Endothelial cell of umbilical vein (primary cell): ENCODE measurements around the gene DYNC1LI2. TPM values are rescaled to one million over a fixed set of nuclear protein-coding genes. Genes with fewer than 3 reads are reported as not detected.

Experiments
- BruUV-seq: library from RNA; stranded (reverse); fragments of 400-500 nt; replicated peaks from 2 replicates; lab custom pipeline; 2021; lab: Mats Ljungman, UMichigan
- CTCF ChIA-PET: fragments of 300-600, 350-600 bp; sonication (Branson Sonifier 250); formaldehyde crosslinking; loops from one replicate; lab custom pipeline; 2021; ENCODE audit warnings: antibody characterized with exemption, inconsistent platforms; lab: Charles Lee
- POLR2A ChIA-PET: fragments of 300-600, 350-600 bp; sonication (Branson Sonifier 250); formaldehyde crosslinking; loops from one replicate; lab custom pipeline; 2021; ENCODE audit warnings: antibody characterized with exemption, inconsistent platforms; lab: Charles Lee
- DNase-seq: peaks from one replicate; pipeline ENCODE4 v3.0.0-alpha.2; 2011; ENCODE audit warnings: low read depth, low spot score
- FAIRE-seq: peaks from 2 replicates; lab custom pipeline; 2011; peaks lifted over from hg19 to GRCh38; lab: Jason Lieb, UNC
- H2AFZ ChIP-seq: 2 replicates; pipeline ENCODE4 v1.6.0; 2012; ENCODE audit warnings: low read depth, low read length, control low read depth, inconsistent platforms
- H3K27ac ChIP-seq: 2 replicates; pipeline ENCODE4 v1.5.1; 2011; ENCODE audit warnings: low read depth, mild to moderate bottlenecking, control low read depth, low read length, moderate library complexity; ENCODE audit not compliant: insufficient read depth
- H3K27me3 ChIP-seq, 2 experiments: 2 replicates each; pipeline versions ENCODE4 v1.6.0 to v1.6.1; 2011; ENCODE audit warnings: low read length in 2 of 2, mixed read lengths in 1 of 2; ENCODE audit not compliant: control insufficient read depth in 2 of 2, insufficient read depth in 2 of 2
- H3K36me3 ChIP-seq, 2 experiments: 2 replicates in 1 of 2; 3 replicates in 1 of 2; pipeline ENCODE4 v1.5.1; 2011; ENCODE audit warnings: low read length in 2 of 2, mild to moderate bottlenecking in 1 of 2, moderate library complexity in 1 of 2; ENCODE audit not compliant: control insufficient read depth in 2 of 2, insufficient read depth in 2 of 2; ENCODE audit errors: extremely low read depth in 1 of 2
- H3K4me1 ChIP-seq: 3 replicates; pipeline ENCODE4 v1.5.1; 2011; ENCODE audit warnings: mild to moderate bottlenecking, low read length; ENCODE audit not compliant: control insufficient read depth, insufficient read depth; ENCODE audit errors: extremely low read depth
- H3K4me2 ChIP-seq: 2 replicates; pipeline ENCODE4 v1.6.1; 2011; ENCODE audit warnings: low read length, control low read depth, mixed read lengths; ENCODE audit not compliant: insufficient read depth
- H3K4me3 ChIP-seq, 3 experiments: fragments of 200-600 bp in 1 of 3; sonication (generic), shearing (Covaris generic) in 1 of 3; replicated peaks in 1 of 3; 2 replicates each; pipeline ENCODE4 v1.5.1; 2011 to 2016; ENCODE audit warnings: control low read depth in 3 of 3, low read length in 3 of 3, mild to moderate bottlenecking in 2 of 3, inconsistent platforms in 1 of 3, low read depth in 1 of 3, moderate library complexity in 1 of 3; ENCODE audit not compliant: insufficient read depth in 1 of 3
- H3K79me2 ChIP-seq: 2 replicates; pipeline ENCODE4 v1.6.0; 2012; ENCODE audit warnings: low read length, inconsistent platforms; ENCODE audit not compliant: control insufficient read depth, insufficient read depth
- H3K9ac ChIP-seq: replicated peaks from 2 replicates; pipeline ENCODE3; 2011; ENCODE audit warnings: low read length, control low read depth; ENCODE audit not compliant: insufficient read depth; ENCODE audit errors: extremely low read depth
- H3K9me1 ChIP-seq: replicated peaks from 3 replicates; pipeline ENCODE4 v1.6.0; 2011; ENCODE audit warnings: mild to moderate bottlenecking, low read length; ENCODE audit not compliant: control insufficient read depth, insufficient read depth; ENCODE audit errors: extremely low read depth
- H3K9me3 ChIP-seq: replicated peaks from 2 replicates; pipeline ENCODE4 v1.5.1; 2012; ENCODE audit warnings: low read length, inconsistent platforms; ENCODE audit not compliant: control insufficient read depth, insufficient read depth
- H4K20me1 ChIP-seq: replicated peaks from 2 replicates; pipeline ENCODE3; 2011; ENCODE audit warnings: mild to moderate bottlenecking, low read length; ENCODE audit not compliant: control insufficient read depth, insufficient read depth; ENCODE audit errors: extremely low read depth
- EZH2 ChIP-seq: IDR thresholded peaks from 2 replicates; pipeline ENCODE4 v1.6.1; 2012; ENCODE audit warnings: borderline replicate concordance, low read depth, mild to moderate bottlenecking, moderate library complexity, low read length, inconsistent platforms; ENCODE audit not compliant: severe bottlenecking
- FOS ChIP-seq: IDR thresholded peaks from 2 replicates; pipeline ENCODE4 v1.6.1; 2011; ENCODE audit warnings: mild to moderate bottlenecking, low read length, moderate library complexity, borderline replicate concordance; ENCODE audit not compliant: insufficient read depth
- POLR2A ChIP-seq: IDR thresholded peaks from 2 replicates; pipeline ENCODE4 v1.6.1; 2012; ENCODE audit warnings: low read depth, mild to moderate bottlenecking, control low read depth, low read length
- dilution Hi-C: fragments of 300-500 bp; cut with MboI; formaldehyde crosslinking; loops from one replicate; pipeline ENCODE4 v1.15.0; 2019; ENCODE audit warnings: low sequenced_read_pairs; ENCODE audit not compliant: extremely low pct_ligation_motif_present
- intact Hi-C: fragments of 100-400 bp; cut with micrococcal nuclease; formaldehyde crosslinking; loops from one replicate; pipeline ENCODE4 v1.10.0; 2022
- polyA plus RNA-seq, 4 experiments: library from polyadenylated mRNA; depleted of rRNA in 3 of 4; stranded (reverse) in 3 of 4; unstranded in 1 of 4; fragments of >200 nt; gene quantifications; 2 replicates each; pipeline versions ENCODE4 v1.2.1 to v1.2.3, GENCODE V29; 2011 to 2012; ENCODE audit warnings: missing spikeins in 1 of 4
- total RNA-seq: library from RNA; stranded (reverse); gene quantifications from 2 replicates; pipeline ENCODE4 v1.2.3, GENCODE V29; 2021

The DYNC1LI2 gene
- total and polyA plus RNA-seq, 2 donors (not counting 3 experiments of a cell fraction or from before 2014, with no cell fraction given): 110 to 159 TPM

- ChIA-PET CTCF (interaction anchor here (0.6 to 1.7 kb wide), 5 partner anchors 10 to 84 kb away, joined by 3 to 5 read pairs (median 3); no protein-coding TSS in a partner anchor), POLR2A (no interaction called here)
- H3K9ac ChIP-seq: no peak overlapping the region
- H3K9me3 ChIP-seq: no peaks in the 10 kb centered on the region
- no peak for FAIRE-seq
- H3K36me3 ChIP-seq: no peaks in the 10 kb centered on the region
- H3K79me2 ChIP-seq: no peaks in the 10 kb centered on the region
- no peak for TF ChIP-seq EZH2
- TF ChIP-seq POLR2A: no peak
- TF ChIP-seq FOS: no peak
- H2AFZ ChIP-seq: no peak overlapping the region
- no peaks in the 10 kb centered on the region for H3K4me1 ChIP-seq
- H3K27ac ChIP-seq: no peak overlapping the region
- H4K20me1 ChIP-seq: no peaks in the 10 kb centered on the region
- no TSS peak for BruUV-seq
- no peak overlapping the region for H3K4me3 ChIP-seq
- no peak overlapping the region for H3K4me2 ChIP-seq
- dilution Hi-C loops: no loop called here
- H3K9me1 ChIP-seq: no peaks in the 10 kb centered on the region
- DNase-seq: no peak
- intact Hi-C loops: no loop called here
- no peaks in the 10 kb centered on the region for H3K27me3 ChIP-seq
These were observed 77.7 kb downstream of the DYNC1LI2 start for GRCh38 chr16:66673691-66674090.

Other genes with a start within 250 kb of the DYNC1LI2 start
- gene TK2, start 201.5 kb downstream of the DYNC1LI2 start, total RNA-seq: 23.4 and 25.2 TPM in 2 replicates
- gene TK2, start 201.5 kb downstream of the DYNC1LI2 start, polyA plus RNA-seq: 12.1 and 12.2 TPM in 2 replicates
- 80.0 and 93.4 TPM in 2 replicates for gene CKLF, start 199.0 kb downstream of the DYNC1LI2 start, total RNA-seq
- gene CKLF, start 199.0 kb downstream of the DYNC1LI2 start, polyA plus RNA-seq: 197 and 209 TPM in 2 replicates
- 9.3 and 12.3 TPM in 2 replicates for gene CMTM1, start 185.2 kb downstream of the DYNC1LI2 start, total RNA-seq
- 3.0 and 3.8 TPM in 2 replicates for gene CMTM1, start 185.2 kb downstream of the DYNC1LI2 start, polyA plus RNA-seq
- gene CMTM2, start 172.1 kb downstream of the DYNC1LI2 start, total RNA-seq: not detected in 2 replicates
- gene CMTM2, start 172.1 kb downstream of the DYNC1LI2 start, polyA plus RNA-seq: not detected in 2 replicates
- 83.6 and 90.5 TPM in 2 replicates for gene CMTM3, start 146.9 kb downstream of the DYNC1LI2 start, total RNA-seq
- 86.2 and 104 TPM in 2 replicates for gene CMTM3, start 146.9 kb downstream of the DYNC1LI2 start, polyA plus RNA-seq
- gene CMTM4, start 54.9 kb downstream of the DYNC1LI2 start, total RNA-seq: 8.5 and 9.0 TPM in 2 replicates
- gene CMTM4, start 54.9 kb downstream of the DYNC1LI2 start, polyA plus RNA-seq: 7.1 and 10.7 TPM in 2 replicates
- not detected in 2 replicates for gene TERB1, start 50.0 kb upstream of the DYNC1LI2 start, total RNA-seq
- gene TERB1, start 50.0 kb upstream of the DYNC1LI2 start, polyA plus RNA-seq: not detected in 2 replicates
- gene NAE1, start 79.4 kb upstream of the DYNC1LI2 start, total RNA-seq: 64.3 and 67.6 TPM in 2 replicates
- gene NAE1, start 79.4 kb upstream of the DYNC1LI2 start, polyA plus RNA-seq: 18.2 and 23.6 TPM in 2 replicates
- gene CA7, start 92.8 kb upstream of the DYNC1LI2 start, total RNA-seq: not detected in 2 replicates
- gene CA7, start 92.8 kb upstream of the DYNC1LI2 start, polyA plus RNA-seq: not detected in 2 replicates
- gene PDP2, start 128.9 kb upstream of the DYNC1LI2 start, total RNA-seq: 9.3 and 9.5 TPM in 2 replicates
- 4.1 and 4.4 TPM in 2 replicates for gene PDP2, start 128.9 kb upstream of the DYNC1LI2 start, polyA plus RNA-seq
- not detected in 2 replicates for gene CDH16, start 167.3 kb upstream of the DYNC1LI2 start, total RNA-seq
- gene CDH16, start 167.3 kb upstream of the DYNC1LI2 start, polyA plus RNA-seq: not detected in 2 replicates
- 0.22 and 0.46 TPM in 2 replicates for gene RRAD, start 173.9 kb upstream of the DYNC1LI2 start, total RNA-seq
- 0.48 and 0.60 TPM in 2 replicates for gene RRAD, start 173.9 kb upstream of the DYNC1LI2 start, polyA plus RNA-seq
- gene CIAO2B, start 182.8 kb upstream of the DYNC1LI2 start, total RNA-seq: 78.7 and 85.2 TPM in 2 replicates
- 314 and 423 TPM in 2 replicates for gene CIAO2B, start 182.8 kb upstream of the DYNC1LI2 start, polyA plus RNA-seq
- 24.5 and 28.8 TPM in 2 replicates for gene CES2, start 183.9 kb upstream of the DYNC1LI2 start, total RNA-seq
- gene CES2, start 183.9 kb upstream of the DYNC1LI2 start, polyA plus RNA-seq: 19.1 and 19.6 TPM in 2 replicates
- gene CES3, start 209.7 kb upstream of the DYNC1LI2 start, total RNA-seq: not detected in 2 replicates
- gene CES3, start 209.7 kb upstream of the DYNC1LI2 start, polyA plus RNA-seq: 0.10 and 0.13 TPM in 2 replicates
- 3.9 and 5.4 TPM in 2 replicates for gene CES4A, start 237.0 kb upstream of the DYNC1LI2 start, total RNA-seq
- gene CES4A, start 237.0 kb upstream of the DYNC1LI2 start, polyA plus RNA-seq: 13.3 and 16.4 TPM in 2 replicates